ENCODE data around the gene KY. TPM values are rescaled to one million over a fixed set of nuclear protein-coding genes. Genes with fewer than 3 reads are reported as not detected.

KY gene
- total and polyA plus RNA-seq, 4 donors, result 0.13 to 1.8 (median 0.65) TPM

DNA sequence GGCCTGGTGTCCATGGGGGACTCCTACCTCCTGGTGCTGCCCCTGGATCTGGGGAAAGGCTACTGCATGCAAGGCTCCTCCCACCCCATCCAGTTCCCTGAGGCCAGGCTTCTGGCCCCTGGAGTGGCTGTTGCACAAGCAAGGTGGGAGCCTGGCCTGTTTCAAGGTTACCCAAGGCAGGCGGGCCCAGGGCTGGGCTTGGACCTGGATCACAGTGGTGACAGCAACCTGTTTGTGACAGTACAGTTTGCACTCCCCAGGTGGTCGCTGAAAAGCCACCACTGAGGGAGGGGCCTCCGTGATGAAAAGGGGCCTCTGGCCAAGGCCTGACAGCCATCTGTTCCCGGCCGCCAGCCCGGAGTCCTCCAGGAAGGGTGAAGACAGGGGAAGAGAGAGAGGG lies 14.4 kb upstream of the KY start:
- 76 to 79% methylated on average over 6 of the region's 6 CpGs for WGBS, 2 donors
- no peak overlapping the region for H3K4me3 ChIP-seq (ENCODE audit: low read length in 2 of 2)
- H3K4me1 ChIP-seq (ENCODE audit: control insufficient read depth in 1 of 2, insufficient read depth in 2 of 2, low read length in 2 of 2), result no peaks in the 10 kb centered on the region
- DNase-seq (peak in 1 of 2 donors; percentile 70), ATAC-seq (ENCODE audit: low FRiP score) (no peak)
- H3K27me3 ChIP-seq (ENCODE audit: control insufficient read depth in 1 of 2, insufficient read depth in 2 of 2, low read length in 1 of 2), result no peaks in the 10 kb centered on the region
- no peaks in the 10 kb centered on the region for H3K36me3 ChIP-seq (ENCODE audit: control insufficient read depth in 1 of 2, insufficient read depth in 2 of 2, low read length in 1 of 2)
- H3K9me3 ChIP-seq (ENCODE audit: control insufficient read depth, low read length), result no peaks in the 10 kb centered on the region
- H3K27ac ChIP-seq (ENCODE audit: low read depth in 1 of 2, low read length in 2 of 2), result no peak overlapping the region
- intact Hi-C loops (cut with DNase I), result no loop called here

GRCh38 chr3:134663721-134664456 lies 13.1 kb upstream of the KY start:
- Histone ChIP-seq H3K36me3 (ENCODE audit: control insufficient read depth in 1 of 2, insufficient read depth in 2 of 2, low read length in 1 of 2) (no peaks in the 10 kb centered on the region), H3K27ac (ENCODE audit: low read depth in 1 of 2, low read length in 2 of 2) (peak overlapping the region in 1 of 2 donors; percentile 43), H3K9me3 (ENCODE audit: control insufficient read depth, low read length) (no peaks in the 10 kb centered on the region), H3K27me3 (ENCODE audit: control insufficient read depth in 1 of 2, insufficient read depth in 2 of 2, low read length in 1 of 2) (no peaks in the 10 kb centered on the region), H3K4me1 (ENCODE audit: control insufficient read depth in 1 of 2, insufficient read depth in 2 of 2, low read length in 2 of 2) (no peaks in the 10 kb centered on the region), H3K4me3 (ENCODE audit: low read length in 2 of 2) (no peak overlapping the region)
- intact Hi-C loops (cut with DNase I), result no loop called here
- ATAC-seq (ENCODE audit: low FRiP score) (peak; percentile 15), DNase-seq (peak in 1 of 2 donors; percentile 73)
- WGBS, 2 donors, result 48 to 56% methylated on average over 7 of the region's 7 CpGs

DNA sequence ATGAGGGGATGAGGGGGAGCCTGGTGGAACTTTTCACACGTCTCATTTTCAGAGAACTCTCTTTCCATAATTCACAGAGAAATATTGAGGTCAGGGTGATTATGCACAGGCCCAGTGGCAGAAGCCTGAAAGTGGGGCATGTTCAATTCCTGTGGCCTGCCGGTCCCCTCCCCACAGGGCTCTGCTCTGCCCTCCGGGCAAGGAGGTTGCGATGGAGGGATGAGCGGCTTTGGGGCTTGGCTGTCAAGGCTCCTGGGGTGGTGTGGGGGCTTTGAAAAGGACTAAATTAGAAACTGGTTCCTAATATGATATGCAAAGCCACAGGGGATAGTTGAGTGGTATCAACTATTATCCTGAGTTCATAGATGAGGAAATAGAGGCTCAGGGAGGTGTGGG lies 9.2 kb upstream of the KY start:
- no peaks in the 10 kb centered on the region for H3K4me1 ChIP-seq (ENCODE audit: control insufficient read depth in 1 of 2, insufficient read depth in 2 of 2, low read length in 2 of 2)
- ATAC-seq (ENCODE audit: low FRiP score), result no peak
- no peaks in the 10 kb centered on the region for H3K36me3 ChIP-seq (ENCODE audit: control insufficient read depth in 1 of 2, insufficient read depth in 2 of 2, low read length in 1 of 2)
- H3K4me3 ChIP-seq (ENCODE audit: low read length in 2 of 2), result no peak overlapping the region
- H3K9me3 ChIP-seq (ENCODE audit: control insufficient read depth, low read length), result no peaks in the 10 kb centered on the region
- no peak overlapping the region for H3K27ac ChIP-seq (ENCODE audit: low read depth in 1 of 2, low read length in 2 of 2)
- 95 to 96% methylated on average over 5 of the region's 5 CpGs for WGBS, 2 donors
- intact Hi-C loops (cut with DNase I), result no loop called here
- H3K27me3 ChIP-seq (ENCODE audit: control insufficient read depth in 1 of 2, insufficient read depth in 2 of 2, low read length in 1 of 2), result no peaks in the 10 kb centered on the region
- DNase-seq, result no peak

GRCh38 chr3:134659391-134660045 lies 8.7 kb upstream of the KY start:
- intact Hi-C loops (cut with DNase I), result no loop called here
- no peak for ATAC-seq (ENCODE audit: low FRiP score)
- H3K36me3 ChIP-seq (ENCODE audit: control insufficient read depth in 1 of 2, insufficient read depth in 2 of 2, low read length in 1 of 2), result no peaks in the 10 kb centered on the region
- H3K4me3 ChIP-seq (ENCODE audit: low read length in 2 of 2), result no peak overlapping the region
- no peak for DNase-seq
- no peaks in the 10 kb centered on the region for H3K4me1 ChIP-seq (ENCODE audit: control insufficient read depth in 1 of 2, insufficient read depth in 2 of 2, low read length in 2 of 2)
- no peaks in the 10 kb centered on the region for H3K9me3 ChIP-seq (ENCODE audit: control insufficient read depth, low read length)
- WGBS, 2 donors, result 79 to 82% methylated on average over 15 of the region's 15 CpGs
- H3K27ac ChIP-seq (ENCODE audit: low read depth in 1 of 2, low read length in 2 of 2), result no peak overlapping the region
- no peaks in the 10 kb centered on the region for H3K27me3 ChIP-seq (ENCODE audit: control insufficient read depth in 1 of 2, insufficient read depth in 2 of 2, low read length in 1 of 2)

DNA sequence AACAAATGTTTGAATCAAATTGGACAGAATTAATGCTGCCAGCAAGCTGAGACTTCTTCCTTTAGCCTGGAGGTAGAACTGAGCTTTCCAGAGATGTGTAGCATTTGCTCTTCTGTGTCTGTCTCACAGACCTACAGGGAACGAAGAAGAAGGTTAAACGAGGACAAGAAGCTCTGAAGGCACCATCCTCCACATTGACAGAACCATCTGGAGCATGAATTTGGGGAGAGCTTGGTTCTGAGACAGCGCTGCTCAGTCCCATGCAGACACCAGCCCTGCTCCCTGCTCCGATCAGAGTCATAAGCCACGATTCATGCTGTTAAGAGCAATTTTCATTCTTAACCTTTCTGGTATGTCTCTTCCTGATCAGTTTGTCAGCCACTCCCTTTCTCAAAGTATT lies 7.7 kb upstream of the KY start:
- DNase-seq, result no peak

GRCh38 chr3:134656211-134656800 lies 5.5 kb upstream of the KY start:
- Histone ChIP-seq H3K4me3 (ENCODE audit: low read length in 2 of 2) (no peak overlapping the region), H3K27ac (ENCODE audit: low read depth in 1 of 2, low read length in 2 of 2) (no peak overlapping the region), H3K36me3 (ENCODE audit: control insufficient read depth in 1 of 2, insufficient read depth in 2 of 2, low read length in 1 of 2) (no peaks in the 10 kb centered on the region), H3K27me3 (ENCODE audit: control insufficient read depth in 1 of 2, insufficient read depth in 2 of 2, low read length in 1 of 2) (no peaks in the 10 kb centered on the region), H3K4me1 (ENCODE audit: control insufficient read depth in 1 of 2, insufficient read depth in 2 of 2, low read length in 2 of 2) (peaks cover 0 to 4% of the 10 kb centered on the region in 2 donors), H3K9me3 (ENCODE audit: control insufficient read depth, low read length) (no peaks in the 10 kb centered on the region)
- ATAC-seq (ENCODE audit: low FRiP score) (no peak), DNase-seq (no peak)
- intact Hi-C loops (cut with DNase I), result no loop called here
- 84 to 86% methylated on average over 7 of the region's 7 CpGs for WGBS, 2 donors

More for the DNA sequence above, 7.7 kb upstream of the KY start:
- H3K4me1 ChIP-seq (ENCODE audit: control insufficient read depth in 1 of 2, insufficient read depth in 2 of 2, low read length in 2 of 2), result no peaks in the 10 kb centered on the region
- H3K27me3 ChIP-seq (ENCODE audit: control insufficient read depth in 1 of 2, insufficient read depth in 2 of 2, low read length in 1 of 2), result no peaks in the 10 kb centered on the region
- H3K9me3 ChIP-seq (ENCODE audit: control insufficient read depth, low read length), result no peaks in the 10 kb centered on the region
- no peak overlapping the region for H3K27ac ChIP-seq (ENCODE audit: low read depth in 1 of 2, low read length in 2 of 2)
- no peaks in the 10 kb centered on the region for H3K36me3 ChIP-seq (ENCODE audit: control insufficient read depth in 1 of 2, insufficient read depth in 2 of 2, low read length in 1 of 2)
- H3K4me3 ChIP-seq (ENCODE audit: low read length in 2 of 2), result no peak overlapping the region
- WGBS, 2 donors, result 86 to 87% methylated on average over 5 of the region's 5 CpGs
- no peak for ATAC-seq (ENCODE audit: low FRiP score)
- intact Hi-C loops (cut with DNase I), result no loop called here

GRCh38 chr3:134655706-134656105 lies 4.9 kb upstream of the KY start:
- Histone ChIP-seq H3K36me3 (ENCODE audit: control insufficient read depth in 1 of 2, insufficient read depth in 2 of 2, low read length in 1 of 2) (no peaks in the 10 kb centered on the region), H3K4me3 (ENCODE audit: low read length in 2 of 2) (no peak overlapping the region), H3K27ac (ENCODE audit: low read depth in 1 of 2, low read length in 2 of 2) (no peak overlapping the region), H3K9me3 (ENCODE audit: control insufficient read depth, low read length) (no peaks in the 10 kb centered on the region), H3K4me1 (ENCODE audit: control insufficient read depth in 1 of 2, insufficient read depth in 2 of 2, low read length in 2 of 2) (peaks cover 0 to 4% of the 10 kb centered on the region in 2 donors), H3K27me3 (ENCODE audit: control insufficient read depth in 1 of 2, insufficient read depth in 2 of 2, low read length in 1 of 2) (no peaks in the 10 kb centered on the region)
- DNase-seq (no peak), ATAC-seq (ENCODE audit: low FRiP score) (no peak)
- intact Hi-C loops (cut with DNase I), result no loop called here
- WGBS, 2 donors, result 92 to 93% methylated on average over 4 of the region's 4 CpGs

DNA sequence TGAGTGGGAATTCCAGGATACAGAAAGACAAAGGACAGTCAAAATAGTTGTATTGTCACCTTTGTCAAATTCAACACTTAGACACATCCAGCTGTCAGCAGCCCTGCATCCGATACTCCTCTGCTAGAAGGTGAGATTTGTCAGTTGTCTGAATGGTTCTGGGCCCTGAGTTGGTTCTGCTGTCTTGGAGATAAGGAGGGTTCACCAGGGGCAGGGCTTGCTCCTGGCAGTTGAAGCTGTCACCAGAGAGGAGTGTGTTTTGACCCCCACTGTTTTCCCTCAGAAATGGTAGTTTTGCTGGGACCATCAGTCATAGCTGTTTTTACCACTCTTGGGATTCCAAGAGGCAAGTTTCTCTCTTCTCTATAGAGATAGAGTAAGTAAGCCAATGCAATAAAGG lies 3.2 kb upstream of the KY start:
- H3K27ac ChIP-seq (ENCODE audit: low read depth in 1 of 2, low read length in 2 of 2), result no peak overlapping the region
- ATAC-seq (ENCODE audit: low FRiP score) (no peak), DNase-seq (no peak)
- peaks cover 0 to 4% of the 10 kb centered on the region in 2 donors for H3K4me1 ChIP-seq (ENCODE audit: control insufficient read depth in 1 of 2, insufficient read depth in 2 of 2, low read length in 2 of 2)
- 97 to 100% methylated on average over 1 of the region's 1 CpG for WGBS, 2 donors
- intact Hi-C loops (cut with DNase I), result loop anchor here in 1 of 2 donors (5.0 kb wide), 1 partner anchor 143 kb away; the partner anchor contains the start of gene EPHB1
- H3K27me3 ChIP-seq (ENCODE audit: control insufficient read depth in 1 of 2, insufficient read depth in 2 of 2, low read length in 1 of 2), result no peaks in the 10 kb centered on the region
- no peak overlapping the region for H3K4me3 ChIP-seq (ENCODE audit: low read length in 2 of 2)
- no peaks in the 10 kb centered on the region for H3K36me3 ChIP-seq (ENCODE audit: control insufficient read depth in 1 of 2, insufficient read depth in 2 of 2, low read length in 1 of 2)
- H3K9me3 ChIP-seq (ENCODE audit: control insufficient read depth, low read length), result no peaks in the 10 kb centered on the region

All from aorta (tissue), 5 donors.